HG02973 (cell line): ENCODE results near the gene FOXC2.
"Not testable (repeated sequence)": the region's sequence is repeated elsewhere in the genome, so short reads cannot be mapped to it uniquely, and the experiment has no call there.

Experiments used
- ATAC-seq: cut with Tn5 transposase; IDR thresholded peaks from one replicate; pipeline ENCODE4 v1.9.1; 2021; ENCODE audit warnings: moderate library complexity; ENCODE audit not compliant: unreplicated experiment

The FOXC2 gene

GRCh38 chr16:86584726-86585721 is 18.4 kb downstream of the FOXC2 start:
- no peak for ATAC-seq

- no peak for ATAC-seq
These were observed 19.4 kb downstream of the FOXC2 start for GRCh38 chr16:86585821-86586611.

- no peak for ATAC-seq
These were observed 20.9 kb downstream of the FOXC2 start for GRCh38 chr16:86587487-86587886.

DNA sequence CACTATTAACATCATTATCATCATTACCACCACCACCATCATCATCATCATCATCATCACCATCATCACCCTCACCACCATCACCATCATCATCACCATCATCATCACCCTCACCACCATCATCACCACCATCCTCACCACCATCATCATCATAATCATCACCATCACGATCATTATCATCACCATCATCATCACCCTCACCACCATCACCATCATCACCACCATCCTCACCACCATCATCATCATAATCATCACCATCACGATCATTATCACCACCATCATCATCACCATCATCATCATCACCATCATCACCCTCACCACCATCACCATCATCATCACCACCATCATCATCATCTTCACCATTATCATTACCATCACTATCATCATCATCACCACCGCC is 21.3 kb downstream of the FOXC2 start:
- not testable (repeated sequence) for ATAC-seq

GRCh38 chr16:86590501-86591144 is 24.0 kb downstream of the FOXC2 start:
- no peak for ATAC-seq

GRCh38 chr16:86591270-86591669 is 24.6 kb downstream of the FOXC2 start:
- ATAC-seq, result no peak

GRCh38 chr16:86593913-86594620 is 27.4 kb downstream of the FOXC2 start:
- ATAC-seq, result no peak

DNA sequence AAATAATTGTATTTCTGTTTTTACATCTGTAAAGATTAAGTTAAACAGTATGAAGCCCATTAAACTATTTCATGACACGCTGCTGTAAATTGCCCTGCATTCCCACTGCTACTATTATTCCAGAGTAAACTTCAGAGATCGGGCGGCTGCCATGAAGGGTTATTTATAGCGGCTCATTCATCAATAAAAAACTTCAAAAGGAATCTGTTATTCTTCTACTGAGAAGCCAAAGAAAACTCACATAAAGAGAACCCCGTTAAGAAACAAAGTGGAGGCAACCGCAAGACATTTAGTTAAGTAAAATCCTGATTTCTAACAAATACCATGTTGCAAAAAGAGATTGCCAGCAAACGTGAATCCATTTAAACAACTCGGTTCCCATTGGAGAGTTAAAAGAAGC is 28.1 kb downstream of the FOXC2 start:
- no peak for ATAC-seq

- no peak for ATAC-seq
These were observed 29.5 kb downstream of the FOXC2 start for GRCh38 chr16:86595983-86596605.

- ATAC-seq, result no peak
These were observed 30.7 kb downstream of the FOXC2 start for GRCh38 chr16:86597126-86597879.

- no peak for ATAC-seq
These were observed 31.4 kb downstream of the FOXC2 start for GRCh38 chr16:86597880-86598606.

DNA sequence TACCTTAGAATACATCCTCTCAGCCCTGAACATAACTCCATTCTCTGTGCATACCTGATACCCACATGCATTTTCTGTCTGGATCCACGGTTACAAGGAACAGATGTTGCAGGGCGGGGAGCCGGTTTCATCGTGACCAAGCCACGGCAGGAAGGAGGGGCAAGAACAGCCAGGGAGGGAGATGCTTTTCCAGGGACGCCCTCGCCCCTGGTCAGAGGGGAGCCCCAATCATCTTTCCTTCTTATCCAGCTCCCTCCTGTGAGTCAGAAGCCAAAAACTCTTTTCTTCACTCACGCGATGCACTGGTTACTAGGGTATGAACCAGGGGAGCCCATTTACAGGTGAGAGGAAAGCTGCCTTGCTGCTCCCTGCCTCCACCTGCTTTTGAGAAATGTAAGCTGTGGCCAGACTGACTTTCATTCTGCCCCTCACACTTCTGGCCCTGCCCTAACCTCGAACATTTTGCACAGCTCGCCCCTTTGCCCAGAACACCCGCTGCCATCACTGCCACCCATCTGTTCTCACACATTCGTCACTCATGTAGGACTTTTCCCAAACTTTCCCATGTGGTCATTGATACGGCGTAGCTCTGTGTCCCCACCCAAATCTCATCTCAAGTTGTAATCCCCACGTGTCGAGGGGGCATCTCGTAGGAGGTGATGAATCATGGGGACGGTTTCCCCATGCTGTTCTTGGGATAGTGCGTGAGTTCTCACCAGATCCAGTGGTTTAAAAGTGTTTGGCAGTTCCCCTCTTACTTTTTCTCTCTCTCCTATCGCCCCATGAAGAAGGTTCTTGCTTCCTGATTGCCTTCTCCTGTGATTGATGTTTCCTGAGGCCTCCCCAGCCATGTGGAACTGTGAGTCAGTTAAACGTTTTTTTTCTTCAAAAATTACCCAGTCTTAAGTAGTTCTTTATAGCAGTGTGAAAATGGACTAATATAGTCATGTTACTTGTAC is 32.3 kb downstream of the FOXC2 start:
- ATAC-seq, result no peak

GRCh38 chr16:86601356-86601755 is 34.7 kb downstream of the FOXC2 start:
- no peak for ATAC-seq

- no peak for ATAC-seq
These were observed 35.9 kb downstream of the FOXC2 start for GRCh38 chr16:86602521-86602920.

- no peak for ATAC-seq
These were observed 38.0 kb downstream of the FOXC2 start for GRCh38 chr16:86604436-86605193.

DNA sequence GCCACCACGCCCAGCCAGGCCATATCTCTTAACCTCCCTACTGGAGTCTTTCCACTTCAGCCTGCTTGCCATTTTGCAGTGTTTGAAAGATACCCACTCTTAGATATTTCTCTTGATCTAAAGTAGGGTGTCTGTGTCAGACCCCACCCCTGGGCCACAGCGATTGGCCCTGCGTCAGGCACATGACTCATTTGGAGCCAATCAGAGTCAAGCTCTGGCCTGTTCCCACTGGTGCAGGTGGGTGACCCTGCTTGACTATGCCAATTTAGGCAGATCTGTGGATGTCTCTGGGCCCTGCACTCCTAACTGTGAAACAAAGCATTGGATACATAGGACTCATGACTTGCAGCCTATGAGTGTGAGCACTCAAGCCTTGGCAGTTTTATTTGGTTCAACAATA is 39.3 kb downstream of the FOXC2 start:
- ATAC-seq, result no peak

GRCh38 chr16:86608301-86608747 is 41.7 kb downstream of the FOXC2 start:
- no peak for ATAC-seq
